WTC11 (cell line): ENCODE results near the gene PRICKLE1. TPM values are rescaled to one million over a fixed set of nuclear protein-coding genes. Genes with fewer than 3 reads are reported as not detected.

Experiments used
- ATAC-seq: fragments of 200-7000 bp; cut with Tn5 transposase; 2 replicates; pipeline ENCODE4 v1.10.0; 2021; ENCODE audit warnings: mild to moderate bottlenecking, moderate library complexity
- CTCF ChIA-PET: fragments of 300-600 bp; sonication (Branson Sonifier 250); formaldehyde crosslinking; loops from one replicate; lab custom pipeline; 2021; ENCODE audit warnings: antibody characterized with exemption; lab: Charles Lee
- POLR2A ChIA-PET: fragments of 350-600 bp; sonication (Branson Sonifier 250); formaldehyde crosslinking; loops from one replicate; lab custom pipeline; 2021; ENCODE audit warnings: antibody characterized with exemption; lab: Charles Lee
- DNase-seq: peaks from one replicate; pipeline ENCODE4 v3.0.0; 2021; ENCODE audit warnings: low spot score
- H3K27ac Mint-ChIP-seq: 2 replicates; pipeline ENCODE4 v1.8.0; 2021; ENCODE audit warnings: mixed read lengths
- H3K27me3 Mint-ChIP-seq: 2 replicates; pipeline ENCODE4 v1.8.0; 2021; ENCODE audit warnings: low read depth, mild to moderate bottlenecking, moderate library complexity, mixed read lengths
- H3K36me3 Mint-ChIP-seq: 2 replicates; pipeline ENCODE4 v1.8.0; 2021; ENCODE audit warnings: mixed read lengths
- H3K4me1 Mint-ChIP-seq: 2 replicates; pipeline ENCODE4 v1.8.0; 2022; ENCODE audit warnings: mixed read lengths
- H3K4me3 Mint-ChIP-seq: 2 replicates; pipeline ENCODE4 v1.8.0; 2021; ENCODE audit warnings: mild to moderate bottlenecking, moderate library complexity, mixed read lengths
- H3K9me3 Mint-ChIP-seq: 2 replicates; pipeline ENCODE4 v1.8.0; 2021; ENCODE audit warnings: mixed read lengths
- CBFB ChIP-seq: sonication (generic); formaldehyde crosslinking; IDR thresholded peaks from 2 replicates; pipeline ENCODE4 v1.8.1; 2022; ENCODE audit warnings: mild to moderate bottlenecking, low read depth, missing genetic modification reagents
- CDX4 ChIP-seq: fragments of 250-450 bp; sonication (Bioruptor Pico); IDR thresholded peaks from 2 replicates; pipeline ENCODE4 v1.9.0; 2021; ENCODE audit warnings: moderate library complexity, mild to moderate bottlenecking, inconsistent platforms, borderline replicate concordance
- ELF4 ChIP-seq: sonication (generic); formaldehyde crosslinking; IDR thresholded peaks from 2 replicates; pipeline ENCODE4 v1.8.1; 2022; ENCODE audit warnings: low read depth, mild to moderate bottlenecking, moderate library complexity, missing genetic modification reagents
- ERG ChIP-seq: fragments of 250-450 bp; sonication (Bioruptor Pico); IDR thresholded peaks from 2 replicates; pipeline ENCODE4 v1.8.0; 2021; ENCODE audit warnings: mild to moderate bottlenecking
- GABPB1 ChIP-seq: sonication (generic); formaldehyde crosslinking; IDR thresholded peaks from 2 replicates; pipeline ENCODE4 v1.8.1; 2023; ENCODE audit warnings: mild to moderate bottlenecking, missing genetic modification reagents
- HMGA2 ChIP-seq: fragments of 250-450 bp; sonication (Bioruptor Pico); IDR thresholded peaks from 2 replicates; pipeline ENCODE4 v1.4.0; 2021; ENCODE audit warnings: mild to moderate bottlenecking, moderate library complexity
- IRF1 ChIP-seq: sonication (generic); formaldehyde crosslinking; IDR thresholded peaks from 2 replicates; pipeline ENCODE4 v1.8.0; 2023; ENCODE audit warnings: missing genetic modification reagents
- JAZF1 ChIP-seq: fragments of 250-450 bp; sonication (Bioruptor Pico); IDR thresholded peaks from 2 replicates; pipeline ENCODE4 v1.9.0; 2021; ENCODE audit warnings: moderate library complexity, mild to moderate bottlenecking, inconsistent platforms
- MLX ChIP-seq: sonication (generic); formaldehyde crosslinking; IDR thresholded peaks from 2 replicates; pipeline ENCODE4 v1.8.1; 2023; ENCODE audit warnings: mild to moderate bottlenecking, missing genetic modification reagents, moderate library complexity
- NFYB ChIP-seq: sonication (generic); formaldehyde crosslinking; conservative IDR thresholded peaks from 2 replicates; pipeline ENCODE4 v1.8.0; 2022; ENCODE audit warnings: low read depth, missing genetic modification reagents
- PRRX2 ChIP-seq: fragments of 250-450 bp; sonication (Bioruptor Pico); IDR thresholded peaks from 2 replicates; pipeline ENCODE4 v1.8.0; 2021; ENCODE audit warnings: mild to moderate bottlenecking
- SMAD4 ChIP-seq: sonication (generic); formaldehyde crosslinking; IDR thresholded peaks from 2 replicates; pipeline ENCODE4 v1.8.0; 2022; ENCODE audit warnings: mild to moderate bottlenecking, missing genetic modification reagents
- SOX15 ChIP-seq: fragments of 250-450 bp; sonication (Bioruptor Pico); IDR thresholded peaks from 2 replicates; pipeline ENCODE4 v1.9.0; 2021; ENCODE audit warnings: mild to moderate bottlenecking
- TP53 ChIP-seq: sonication (generic); formaldehyde crosslinking; IDR thresholded peaks from 2 replicates; pipeline ENCODE4 v1.8.1; 2023; ENCODE audit warnings: mild to moderate bottlenecking, missing genetic modification reagents
- USF1 ChIP-seq: sonication (generic); formaldehyde crosslinking; IDR thresholded peaks from 2 replicates; pipeline ENCODE4 v1.8.0; 2022; ENCODE audit warnings: mild to moderate bottlenecking, missing genetic modification reagents
- ZMAT4 ChIP-seq: fragments of 250-450 bp; sonication (Bioruptor Pico); IDR thresholded peaks from 2 replicates; pipeline ENCODE4 v1.9.0; 2021; ENCODE audit warnings: mild to moderate bottlenecking
- ZNF317 ChIP-seq: sonication (generic); formaldehyde crosslinking; IDR thresholded peaks from 2 replicates; pipeline ENCODE4 v1.8.1; 2023; ENCODE audit warnings: low read depth, mild to moderate bottlenecking, moderate library complexity, missing genetic modification reagents, borderline replicate concordance
- ZNF416 ChIP-seq: fragments of 250-450 bp; sonication (Bioruptor Pico); IDR thresholded peaks from 2 replicates; pipeline ENCODE4 v1.9.0; 2021; ENCODE audit warnings: mild to moderate bottlenecking, inconsistent platforms
- ZNF425 ChIP-seq: fragments of 250-450 bp; sonication (Bioruptor Pico); conservative IDR thresholded peaks from 2 replicates; pipeline ENCODE4 v1.9.0; 2021; ENCODE audit warnings: mild to moderate bottlenecking
- ZNF532 ChIP-seq: fragments of 250-450 bp; sonication (Bioruptor Pico); IDR thresholded peaks from 2 replicates; pipeline ENCODE4 v1.9.0; 2021; ENCODE audit warnings: mild to moderate bottlenecking, borderline replicate concordance
- ZNF671 ChIP-seq: fragments of 250-450 bp; sonication (Bioruptor Pico); IDR thresholded peaks from 2 replicates; pipeline ENCODE4 v1.8.0; 2021; ENCODE audit warnings: mild to moderate bottlenecking
- ZSCAN18 ChIP-seq: fragments of 250-450 bp; sonication (Bioruptor Pico); IDR thresholded peaks from 2 replicates; pipeline ENCODE4 v2.1.2; 2022; ENCODE audit warnings: mild to moderate bottlenecking, moderate library complexity
- total RNA-seq: library from RNA; stranded (reverse); gene quantifications from 3 replicates; pipeline ENCODE4 v1.2.3, GENCODE V29; 2021

PRICKLE1 gene
- total RNA-seq, 1 experiment from 2014 or later: 11.7 TPM

GRCh38 chr12:42552822-42553221, 36.7 kb downstream of the PRICKLE1 start:
- H3K27me3 Mint-ChIP-seq: peaks cover 85% of the 10 kb centered on the region
- ChIA-PET POLR2A (no interaction called here), CTCF (interaction anchor here (1.0 kb wide), 3 partner anchors 54 to 70 kb away, joined by 3 read pairs; no protein-coding TSS in a partner anchor)
- peak overlapping the region; percentile 26 for H3K4me3 Mint-ChIP-seq
- no peaks in the 10 kb centered on the region for H3K9me3 Mint-ChIP-seq
- DNase-seq (peak; percentile 57), ATAC-seq (peak; percentile 58)
- H3K27ac Mint-ChIP-seq: no peak overlapping the region
- H3K36me3 Mint-ChIP-seq: no peaks in the 10 kb centered on the region
- TF ChIP-seq SMAD4 (CRISPR knock-in tag) (no peak), MLX (CRISPR knock-in tag) (no peak), ZNF671 (no peak), PRRX2 (CRISPR knock-in tag) (no peak), SOX15 (CRISPR knock-in tag) (no peak), ELF4 (CRISPR knock-in tag) (no peak), USF1 (no peak), ZNF532 (CRISPR knock-in tag) (no peak), GABPB1 (no peak), CDX4 (no peak)
- peaks cover 9% of the 10 kb centered on the region for H3K4me1 Mint-ChIP-seq

- Mint-ChIP-seq H3K36me3 (no peaks in the 10 kb centered on the region), H3K27ac (no peak overlapping the region), H3K4me3 (no peak overlapping the region), H3K27me3 (peaks cover 74% of the 10 kb centered on the region), H3K4me1 (peaks cover 13% of the 10 kb centered on the region), H3K9me3 (no peaks in the 10 kb centered on the region)
- ATAC-seq (no peak), DNase-seq (no peak)
- ChIA-PET CTCF (no interaction called here), POLR2A (no interaction called here)
- no peak for TF ChIP-seq JAZF1
- no peak for TF ChIP-seq ZNF416 (CRISPR knock-in tag)
- no peak for TF ChIP-seq ZNF671
- no peak for TF ChIP-seq ZSCAN18
- TF ChIP-seq ERG: no peak
- TF ChIP-seq CBFB (CRISPR knock-in tag): no peak
- TF ChIP-seq IRF1 (CRISPR knock-in tag): no peak
- TF ChIP-seq TP53 (CRISPR knock-in tag): no peak
- TF ChIP-seq ZNF317 (CRISPR knock-in tag): no peak
- no peak for TF ChIP-seq HMGA2 (CRISPR knock-in tag)
- TF ChIP-seq NFYB (CRISPR knock-in tag): no peak
- TF ChIP-seq ZNF425 (CRISPR knock-in tag): no peak
- no peak for TF ChIP-seq ZMAT4 (CRISPR knock-in tag)
- no peak for TF ChIP-seq ELF4 (CRISPR knock-in tag)
Measured at GRCh38 chr12:42550800-42551199, 38.7 kb downstream of the PRICKLE1 start.
